Midbrain (tissue), 1 donor: ENCODE results near the gene CD2AP.
A peak's percentile ranks its signal among the peaks of the same experiment; 100 is the strongest.
"Not testable (repeated sequence)": the region's sequence is repeated elsewhere in the genome, so short reads cannot be mapped to it uniquely, and the experiment has no call there.

Source experiments
- DNase-seq: peaks from one replicate; lab custom pipeline; 2025; lab: John Stamatoyannopoulos, UW

Gene CD2AP

GRCh38 chr6:47633141-47633540, 155.6 kb downstream of the CD2AP start:
- no peak for DNase-seq

- DNase-seq = no peak
Measured at GRCh38 chr6:47634210-47635047, 156.8 kb downstream of the CD2AP start.

- DNase-seq = no peak
Measured at GRCh38 chr6:47646689-47647088, 169.1 kb downstream of the CD2AP start.

GRCh38 chr6:47647188-47647587, 169.6 kb downstream of the CD2AP start:
- no peak for DNase-seq

- DNase-seq = not testable (repeated sequence)
Measured at GRCh38 chr6:47647626-47648025, 170.0 kb downstream of the CD2AP start.

GRCh38 chr6:47648031-47648430, 170.4 kb downstream of the CD2AP start:
- no peak for DNase-seq

GRCh38 chr6:47650553-47651432, 173.2 kb downstream of the CD2AP start:
- no peak for DNase-seq

GRCh38 chr6:47651505-47651944, 173.9 kb downstream of the CD2AP start:
- no peak for DNase-seq

- no peak for DNase-seq
Measured at GRCh38 chr6:47653706-47654105, 176.1 kb downstream of the CD2AP start.

GRCh38 chr6:47654255-47654654, 176.7 kb downstream of the CD2AP start:
- DNase-seq = no peak

- no peak for DNase-seq
Measured at GRCh38 chr6:47655719-47656595, 178.4 kb downstream of the CD2AP start.

- DNase-seq = no peak
Measured at GRCh38 chr6:47661960-47662359, 184.4 kb downstream of the CD2AP start.

- DNase-seq = no peak
Measured at GRCh38 chr6:47663462-47664216, 186.1 kb downstream of the CD2AP start.

GRCh38 chr6:47665112-47665511, 187.5 kb downstream of the CD2AP start:
- DNase-seq = no peak

GRCh38 chr6:47669684-47670513, 192.3 kb downstream of the CD2AP start:
- DNase-seq = peak; percentile 1

- DNase-seq = no peak
Measured at GRCh38 chr6:47670851-47671250, 193.3 kb downstream of the CD2AP start.

- no peak for DNase-seq
Measured at GRCh38 chr6:47671777-47672176, 194.2 kb downstream of the CD2AP start.

GRCh38 chr6:47672816-47673215, 195.2 kb downstream of the CD2AP start:
- DNase-seq = no peak

- no peak for DNase-seq
Measured at GRCh38 chr6:47674673-47675072, 197.1 kb downstream of the CD2AP start.
